Activated CD8-positive, alpha-beta T cell treated with anti-CD3 and anti-CD28 coated beads for 36 hours (primary cell): ENCODE measurements around the gene NEK6. TPM values are rescaled to one million over a fixed set of nuclear protein-coding genes. Genes with fewer than 3 reads are reported as not detected.

Source experiments
- ATAC-seq: fragments of 200-7000 bp; cut with Tn5 transposase; one replicate; pipeline ENCODE4 v1.10.0; 2021; ENCODE audit warnings: mild to moderate bottlenecking, moderate library complexity
- CTCF ChIA-PET: fragments of 350-600 bp; sonication (Branson Sonifier 250); formaldehyde crosslinking; loops from one replicate; lab custom pipeline; 2021; ENCODE audit warnings: antibody characterized with exemption; lab: Charles Lee
- POLR2A ChIA-PET: fragments of 350-600 bp; sonication (Branson Sonifier 250); formaldehyde crosslinking; loops from one replicate; lab custom pipeline; 2021; ENCODE audit warnings: antibody characterized with exemption; lab: Charles Lee
- DNase-seq: peaks from one replicate; pipeline ENCODE4 v3.0.0-alpha.2; 2020
- H3K27ac Mint-ChIP-seq: one replicate; pipeline ENCODE4 v1.8.0; 2021; ENCODE audit warnings: mild to moderate bottlenecking, mixed read lengths
- H3K27me3 Mint-ChIP-seq: one replicate; pipeline ENCODE4 v1.8.0; 2021; ENCODE audit warnings: mixed read lengths
- H3K36me3 Mint-ChIP-seq: one replicate; pipeline ENCODE4 v1.8.0; 2021; ENCODE audit warnings: low read depth, mixed read lengths
- H3K4me1 Mint-ChIP-seq: one replicate; pipeline ENCODE4 v1.8.0; 2021; ENCODE audit warnings: low read depth, mixed read lengths
- H3K4me3 Mint-ChIP-seq: one replicate; pipeline ENCODE4 v1.8.0; 2021; ENCODE audit warnings: mild to moderate bottlenecking, moderate library complexity, mixed read lengths
- H3K9me3 Mint-ChIP-seq: one replicate; pipeline ENCODE4 v1.8.0; 2021; ENCODE audit warnings: mixed read lengths
- intact Hi-C: fragments of 100-400 bp; cut with micrococcal nuclease; formaldehyde crosslinking; loops from one replicate; pipeline ENCODE4 v1.10.0; 2022
- total RNA-seq, 2 experiments: library from RNA; stranded (reverse); gene quantifications; one replicate each; pipeline ENCODE4 v1.2.3, GENCODE V29; 2021
- TF ChIP-seq, protein P1 (sequence below): fragments of 200-600 bp; IDR thresholded peaks from one replicate; pipeline ENCODE4 v1.8.0; 2022; ENCODE audit warnings: antibody characterized with exemption, mild to moderate bottlenecking

The NEK6 gene
- total RNA-seq, 2 experiments from 2014 or later, result 20.2 to 21.8 TPM

- POLR2A ChIA-PET, result no interaction called here
- Mint-ChIP-seq H3K27me3 (no peaks in the 10 kb centered on the region), H3K36me3 (peaks cover 25% of the 10 kb centered on the region), H3K9me3 (no peaks in the 10 kb centered on the region), H3K4me1 (peaks cover 14% of the 10 kb centered on the region), H3K27ac (no peak overlapping the region), H3K4me3 (no peak overlapping the region)
- DNase-seq (no peak), ATAC-seq (no peak)
- intact Hi-C loops, result no loop called here
- CTCF ChIA-PET, result no interaction called here
- TF ChIP-seq, protein P1, sequence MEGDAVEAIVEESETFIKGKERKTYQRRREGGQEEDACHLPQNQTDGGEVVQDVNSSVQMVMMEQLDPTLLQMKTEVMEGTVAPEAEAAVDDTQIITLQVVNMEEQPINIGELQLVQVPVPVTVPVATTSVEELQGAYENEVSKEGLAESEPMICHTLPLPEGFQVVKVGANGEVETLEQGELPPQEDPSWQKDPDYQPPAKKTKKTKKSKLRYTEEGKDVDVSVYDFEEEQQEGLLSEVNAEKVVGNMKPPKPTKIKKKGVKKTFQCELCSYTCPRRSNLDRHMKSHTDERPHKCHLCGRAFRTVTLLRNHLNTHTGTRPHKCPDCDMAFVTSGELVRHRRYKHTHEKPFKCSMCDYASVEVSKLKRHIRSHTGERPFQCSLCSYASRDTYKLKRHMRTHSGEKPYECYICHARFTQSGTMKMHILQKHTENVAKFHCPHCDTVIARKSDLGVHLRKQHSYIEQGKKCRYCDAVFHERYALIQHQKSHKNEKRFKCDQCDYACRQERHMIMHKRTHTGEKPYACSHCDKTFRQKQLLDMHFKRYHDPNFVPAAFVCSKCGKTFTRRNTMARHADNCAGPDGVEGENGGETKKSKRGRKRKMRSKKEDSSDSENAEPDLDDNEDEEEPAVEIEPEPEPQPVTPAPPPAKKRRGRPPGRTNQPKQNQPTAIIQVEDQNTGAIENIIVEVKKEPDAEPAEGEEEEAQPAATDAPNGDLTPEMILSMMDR, result no peak
Observed at GRCh38 chr9:124353811-124354274, 96.1 kb downstream of the NEK6 start.

GRCh38 chr9:124354346-124355038 is 96.7 kb downstream of the NEK6 start:
- no peak overlapping the region for H3K27ac Mint-ChIP-seq
- H3K36me3 Mint-ChIP-seq, result peaks cover 25% of the 10 kb centered on the region
- H3K4me3 Mint-ChIP-seq, result no peak overlapping the region
- H3K4me1 Mint-ChIP-seq, result peaks cover 18% of the 10 kb centered on the region
- no peaks in the 10 kb centered on the region for H3K27me3 Mint-ChIP-seq
- CTCF ChIA-PET, result no interaction called here
- no peak for ATAC-seq
- intact Hi-C loops, result no loop called here
- POLR2A ChIA-PET, result no interaction called here
- no peaks in the 10 kb centered on the region for H3K9me3 Mint-ChIP-seq
- no peak for DNase-seq
- TF ChIP-seq, protein P1, result no peak

DNA sequence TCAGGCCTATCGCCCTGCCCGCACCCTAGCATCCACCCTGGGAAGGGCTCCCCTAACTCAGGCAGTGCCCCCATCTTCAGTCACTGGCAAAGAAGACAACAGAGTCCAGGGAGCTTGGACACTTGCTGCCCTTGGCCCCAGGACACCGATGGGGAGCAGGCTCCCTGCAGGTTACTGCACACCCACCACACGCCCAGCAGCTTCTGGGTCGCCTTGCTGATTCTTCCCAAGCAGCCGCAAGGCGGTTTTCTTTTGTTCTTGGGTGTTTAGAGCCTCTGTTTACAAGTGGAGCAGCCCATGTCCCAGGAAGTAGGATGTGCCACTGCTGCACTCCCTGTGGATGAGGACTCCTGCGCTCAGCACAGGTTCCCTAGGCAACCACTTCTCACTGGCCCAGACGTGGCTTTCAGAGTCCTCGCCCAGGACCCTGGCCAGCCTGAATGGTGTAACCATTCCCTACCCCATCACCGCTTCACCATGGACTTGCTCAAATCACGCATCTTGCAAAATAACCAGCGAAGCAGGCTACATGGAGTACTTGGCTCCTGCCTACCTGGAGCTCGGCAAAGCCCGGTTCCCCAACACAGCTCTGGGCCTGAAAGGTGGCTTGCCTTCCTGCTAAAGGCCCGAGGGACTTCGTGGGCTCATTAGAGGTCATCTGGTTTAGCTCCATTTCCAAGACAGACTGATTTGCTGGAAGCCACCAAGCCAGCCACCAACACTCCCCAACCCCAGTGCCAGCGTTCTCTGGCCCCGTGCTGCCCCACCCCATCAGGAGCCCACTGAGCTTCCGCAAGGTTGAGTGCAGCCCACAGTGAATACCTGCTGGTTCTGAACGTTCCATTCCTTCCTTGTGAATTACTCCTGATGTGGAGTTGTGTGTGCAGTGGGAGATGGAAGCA is 97.5 kb downstream of the NEK6 start:
- ATAC-seq, result no peak
- ChIA-PET CTCF (no interaction called here), POLR2A (no interaction called here)
- Mint-ChIP-seq H3K36me3 (peaks cover 25% of the 10 kb centered on the region), H3K4me3 (no peak overlapping the region), H3K27me3 (no peaks in the 10 kb centered on the region), H3K9me3 (no peaks in the 10 kb centered on the region), H3K27ac (no peak overlapping the region), H3K4me1 (peaks cover 25% of the 10 kb centered on the region)
- DNase-seq, result no peak
- intact Hi-C loops, result no loop called here
- TF ChIP-seq, protein P1, result no peak

DNA sequence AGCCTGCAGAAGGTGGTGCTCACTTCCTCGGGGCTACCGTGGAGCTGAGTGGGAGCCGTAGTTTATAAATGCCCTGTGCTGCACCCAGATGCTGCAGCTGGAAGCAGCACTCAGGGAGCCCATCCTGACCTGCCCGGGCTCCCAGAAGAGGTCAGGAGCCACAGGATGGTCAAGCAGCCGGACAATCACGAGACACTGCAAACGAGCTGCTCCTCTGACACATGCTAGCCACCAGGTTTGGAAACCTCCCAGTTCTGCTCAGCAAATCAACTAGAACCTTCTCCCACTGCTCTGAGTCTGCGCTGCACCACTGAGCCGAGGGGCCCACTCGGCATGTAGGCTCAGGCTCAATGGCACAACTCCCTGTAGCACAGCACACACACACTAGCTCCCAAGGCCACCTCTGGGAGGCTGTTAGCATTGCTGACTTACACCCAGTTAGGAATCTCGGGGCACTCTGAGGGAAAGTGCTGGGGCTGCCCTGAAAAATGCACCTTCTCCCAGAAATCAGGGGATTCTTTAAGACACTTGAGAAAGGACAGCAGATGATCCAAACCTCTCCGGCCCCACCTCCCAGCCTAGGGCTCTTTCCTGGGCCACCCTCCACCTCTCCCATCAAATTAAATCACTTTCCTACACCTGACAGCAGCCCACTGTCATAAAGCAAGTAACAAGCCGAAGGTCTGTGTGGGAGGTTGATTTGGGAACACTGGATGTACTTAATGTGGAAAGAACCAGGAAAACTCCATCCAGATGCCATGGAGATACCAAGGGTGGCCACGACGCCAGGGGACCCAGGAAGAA is 98.4 kb downstream of the NEK6 start:
- no peak for ATAC-seq
- Mint-ChIP-seq H3K27ac (no peak overlapping the region), H3K27me3 (no peaks in the 10 kb centered on the region), H3K9me3 (no peaks in the 10 kb centered on the region), H3K4me1 (peaks cover 32% of the 10 kb centered on the region), H3K4me3 (no peak overlapping the region), H3K36me3 (peaks cover 21% of the 10 kb centered on the region)
- DNase-seq, result no peak
- POLR2A ChIA-PET, result no interaction called here
- CTCF ChIA-PET, result interaction anchor here (0.8 kb wide), 1 partner anchor 229 kb away, joined by 4 read pairs; no protein-coding TSS in a partner anchor
- TF ChIP-seq, protein P1, result no peak
- intact Hi-C loops, result no loop called here
